NCI-H2196 treated with DMSO at 0.1 percent for 48 hours (cell line): ENCODE measurements around the gene CHD3.

Experiments used
- DNase-seq: peaks from one replicate; lab custom pipeline; 2025; ENCODE audit not compliant: unreplicated experiment; lab: John Stamatoyannopoulos, UW

Gene CHD3

DNA sequence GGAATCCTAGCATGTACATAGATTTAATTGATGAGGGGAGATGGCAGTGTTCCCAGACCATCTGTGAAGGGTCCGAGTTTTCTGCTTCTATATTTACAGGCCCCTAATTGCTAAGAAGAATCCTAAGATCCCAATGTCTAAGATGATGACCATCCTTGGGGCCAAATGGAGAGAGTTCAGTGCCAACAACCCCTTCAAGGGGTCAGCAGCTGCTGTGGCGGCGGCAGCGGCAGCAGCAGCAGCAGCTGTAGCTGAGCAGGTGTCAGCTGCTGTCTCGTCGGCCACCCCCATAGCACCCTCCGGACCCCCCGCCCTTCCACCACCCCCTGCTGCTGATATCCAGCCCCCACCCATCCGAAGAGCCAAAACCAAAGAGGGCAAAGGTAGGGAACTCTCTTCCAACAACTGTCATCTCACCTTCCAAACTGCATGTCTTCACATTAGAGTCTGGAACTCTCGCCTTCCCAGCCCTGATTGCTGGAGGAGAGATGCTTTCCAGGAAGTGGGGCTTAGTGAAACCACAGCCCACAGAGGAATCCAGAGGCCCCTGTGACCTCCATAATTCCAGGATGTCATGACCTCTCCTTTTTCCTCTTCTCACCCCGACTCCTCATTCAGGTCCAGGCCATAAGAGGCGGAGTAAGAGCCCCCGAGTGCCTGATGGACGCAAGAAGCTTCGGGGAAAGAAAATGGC is 4.7 kb downstream of the CHD3 start:
- DNase-seq = no peak

DNA sequence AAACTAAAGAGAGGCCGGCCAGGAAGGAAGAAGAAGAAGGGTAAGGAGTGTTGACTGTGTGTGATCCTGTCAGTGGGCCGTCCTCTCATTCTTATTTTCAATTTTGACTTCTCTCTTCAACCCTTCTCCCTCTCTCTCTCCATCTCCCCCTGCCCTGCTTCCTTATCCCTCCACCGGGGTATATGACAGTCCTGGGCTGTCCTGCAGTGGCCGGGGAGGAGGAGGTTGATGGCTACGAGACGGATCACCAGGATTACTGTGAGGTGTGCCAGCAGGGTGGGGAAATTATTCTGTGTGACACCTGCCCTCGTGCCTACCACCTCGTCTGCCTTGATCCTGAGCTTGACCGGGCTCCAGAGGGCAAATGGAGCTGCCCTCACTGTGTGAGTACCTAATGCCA is 5.6 kb downstream of the CHD3 start:
- DNase-seq = no peak

DNA sequence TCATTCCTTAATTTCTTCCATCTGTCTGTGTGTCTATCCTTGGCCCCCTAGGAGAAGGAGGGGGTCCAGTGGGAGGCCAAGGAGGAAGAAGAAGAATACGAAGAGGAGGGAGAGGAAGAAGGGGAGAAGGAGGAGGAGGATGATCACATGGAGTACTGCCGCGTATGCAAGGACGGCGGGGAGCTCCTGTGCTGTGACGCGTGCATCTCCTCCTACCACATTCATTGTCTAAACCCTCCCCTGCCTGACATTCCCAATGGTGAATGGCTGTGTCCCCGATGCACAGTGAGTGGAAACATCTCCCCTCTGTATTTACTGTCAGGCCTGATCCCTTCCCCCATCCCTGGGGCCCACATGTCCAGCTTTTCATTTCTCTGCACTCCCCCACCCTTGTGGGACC is 6.3 kb downstream of the CHD3 start:
- no peak for DNase-seq

DNA sequence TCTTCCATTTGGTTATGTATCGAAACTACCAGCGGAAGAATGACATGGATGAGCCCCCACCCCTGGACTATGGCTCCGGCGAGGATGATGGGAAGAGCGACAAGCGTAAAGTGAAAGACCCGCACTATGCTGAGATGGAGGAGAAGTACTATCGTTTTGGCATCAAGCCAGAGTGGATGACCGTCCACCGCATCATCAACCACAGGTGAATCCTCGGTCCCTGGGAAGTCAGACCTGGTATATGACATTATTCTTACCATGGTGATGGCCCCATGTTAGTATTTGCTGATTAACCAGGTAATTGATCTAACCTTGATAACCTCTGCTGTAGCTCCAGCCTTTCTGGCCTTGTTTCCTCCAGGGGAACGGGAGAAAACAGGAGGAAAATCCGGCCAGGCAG is 8.5 kb downstream of the CHD3 start:
- no peak for DNase-seq

DNA sequence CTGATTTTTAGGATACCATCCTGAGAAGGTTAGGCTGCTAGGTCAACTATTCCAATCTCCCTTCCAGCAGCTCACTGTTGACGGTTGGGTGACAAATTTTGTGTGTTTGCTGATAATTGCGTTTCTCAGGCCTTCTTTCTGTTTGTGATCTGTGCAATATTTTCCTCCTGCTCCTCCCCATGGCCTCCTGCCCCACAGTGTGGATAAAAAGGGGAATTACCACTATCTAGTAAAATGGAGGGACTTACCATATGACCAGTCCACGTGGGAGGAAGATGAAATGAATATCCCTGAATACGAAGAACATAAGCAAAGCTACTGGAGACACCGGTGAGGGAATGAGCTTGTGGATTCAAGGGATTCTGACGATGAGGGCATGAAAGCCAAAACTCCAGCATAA is 9.2 kb downstream of the CHD3 start:
- DNase-seq = no peak

DNA sequence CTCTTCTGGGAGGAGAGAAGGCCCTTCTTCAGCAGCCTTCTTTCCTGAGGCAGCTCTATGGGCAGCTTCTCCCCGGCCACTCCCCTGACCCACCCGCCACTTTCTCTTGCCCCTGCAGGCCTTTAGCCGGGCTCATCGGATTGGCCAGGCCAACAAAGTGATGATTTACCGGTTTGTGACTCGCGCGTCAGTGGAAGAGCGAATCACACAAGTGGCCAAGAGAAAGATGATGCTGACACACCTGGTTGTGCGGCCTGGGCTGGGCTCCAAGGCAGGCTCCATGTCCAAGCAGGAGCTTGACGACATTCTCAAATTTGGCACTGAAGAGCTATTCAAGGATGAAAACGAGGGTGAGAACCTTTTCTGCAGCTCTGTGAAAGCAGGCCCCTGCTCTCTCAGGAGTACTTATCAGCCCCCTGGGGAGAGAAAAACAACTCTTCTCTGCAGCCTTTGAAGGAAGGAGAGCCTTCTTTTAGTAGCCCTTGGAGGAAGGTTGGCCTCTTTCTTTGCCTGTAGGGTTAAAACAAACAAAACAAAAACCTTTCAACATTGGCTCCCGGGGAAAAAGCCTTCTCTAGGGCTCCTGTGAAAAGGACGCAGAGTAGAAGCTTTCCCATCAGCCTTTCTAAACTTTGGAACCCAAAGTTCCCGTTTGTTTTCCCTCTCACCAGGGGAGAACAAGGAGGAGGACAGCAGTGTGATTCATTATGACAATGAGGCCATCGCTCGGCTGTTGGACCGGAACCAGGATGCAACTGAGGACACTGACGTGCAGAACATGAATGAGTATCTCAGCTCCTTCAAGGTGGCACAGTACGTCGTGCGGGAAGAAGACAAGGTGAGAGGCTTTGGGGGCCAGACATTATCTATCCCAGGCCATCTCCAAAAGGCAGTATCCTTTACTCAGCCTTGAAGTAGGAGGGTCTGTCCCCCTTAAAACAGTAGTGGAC is 14.8 kb downstream of the CHD3 start:
- no peak for DNase-seq

DNA sequence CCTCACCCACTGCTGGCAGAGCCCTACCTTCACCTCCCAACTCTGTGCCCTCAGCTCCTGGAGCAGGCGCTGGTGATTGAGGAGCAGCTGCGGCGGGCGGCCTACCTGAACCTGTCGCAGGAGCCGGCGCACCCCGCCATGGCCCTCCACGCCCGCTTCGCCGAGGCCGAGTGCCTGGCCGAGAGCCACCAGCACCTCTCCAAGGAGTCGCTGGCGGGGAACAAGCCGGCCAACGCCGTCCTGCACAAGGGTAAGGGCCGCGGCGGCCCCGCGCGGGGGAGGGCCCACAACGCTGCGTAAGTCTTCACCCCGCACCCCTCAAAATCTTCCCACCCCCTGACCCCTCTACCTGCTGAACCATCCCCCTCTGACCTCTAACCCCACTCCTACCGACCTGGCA is 20.5 kb downstream of the CHD3 start:
- no peak for DNase-seq

DNA sequence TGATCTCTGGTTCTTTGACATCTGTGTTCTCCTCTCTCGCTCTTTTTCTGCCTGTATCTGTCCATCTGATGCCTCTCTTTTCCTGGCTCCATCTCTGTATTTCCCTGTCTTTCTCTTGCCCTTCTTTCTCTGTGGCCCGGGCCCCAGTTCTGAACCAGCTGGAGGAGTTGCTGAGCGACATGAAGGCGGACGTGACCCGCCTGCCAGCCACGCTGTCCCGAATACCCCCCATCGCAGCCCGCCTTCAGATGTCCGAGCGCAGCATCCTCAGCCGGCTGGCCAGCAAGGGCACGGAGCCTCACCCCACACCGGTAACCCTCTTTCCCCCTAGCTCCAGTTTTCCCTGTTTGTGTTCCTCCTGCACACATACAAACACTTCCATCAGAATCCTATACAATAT is 21.7 kb downstream of the CHD3 start:
- DNase-seq = no peak

DNA sequence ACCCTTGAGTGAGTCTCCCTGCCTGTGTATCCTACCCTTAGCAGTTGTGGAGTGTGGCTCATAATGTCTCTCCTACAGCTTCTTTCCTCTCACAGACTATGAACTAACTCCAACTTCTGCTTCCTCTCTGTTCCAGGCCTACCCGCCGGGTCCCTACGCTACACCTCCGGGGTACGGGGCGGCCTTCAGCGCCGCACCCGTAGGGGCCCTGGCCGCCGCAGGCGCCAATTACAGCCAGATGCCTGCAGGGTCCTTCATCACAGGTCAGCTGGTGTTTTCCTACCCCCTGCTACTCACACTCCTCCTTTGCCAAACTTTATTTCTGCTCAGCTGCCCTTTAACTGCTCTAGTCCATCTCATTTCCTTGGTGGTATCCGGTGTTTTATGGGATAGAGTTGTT is 22.1 kb downstream of the CHD3 start:
- DNase-seq = no peak

DNA sequence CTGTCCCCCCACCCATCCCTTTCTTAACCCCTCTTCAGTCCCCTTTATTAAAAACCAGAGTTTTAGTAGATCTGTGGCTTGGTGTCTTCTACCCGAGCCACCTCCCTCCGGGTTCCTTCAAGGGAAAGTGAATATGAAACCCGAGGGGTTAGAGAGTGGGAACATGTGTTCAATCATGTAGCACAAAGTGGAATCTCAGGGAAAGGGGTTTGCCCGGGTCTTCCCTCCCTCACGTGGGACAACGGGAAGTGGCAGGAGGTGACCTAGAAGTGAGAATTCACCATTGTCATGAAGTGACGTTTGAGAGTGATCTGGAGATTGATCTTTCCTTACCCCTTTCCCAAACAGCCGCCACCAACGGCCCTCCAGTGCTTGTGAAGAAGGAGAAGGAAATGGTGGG is 22.5 kb downstream of the CHD3 start:
- DNase-seq = no peak

DNA sequence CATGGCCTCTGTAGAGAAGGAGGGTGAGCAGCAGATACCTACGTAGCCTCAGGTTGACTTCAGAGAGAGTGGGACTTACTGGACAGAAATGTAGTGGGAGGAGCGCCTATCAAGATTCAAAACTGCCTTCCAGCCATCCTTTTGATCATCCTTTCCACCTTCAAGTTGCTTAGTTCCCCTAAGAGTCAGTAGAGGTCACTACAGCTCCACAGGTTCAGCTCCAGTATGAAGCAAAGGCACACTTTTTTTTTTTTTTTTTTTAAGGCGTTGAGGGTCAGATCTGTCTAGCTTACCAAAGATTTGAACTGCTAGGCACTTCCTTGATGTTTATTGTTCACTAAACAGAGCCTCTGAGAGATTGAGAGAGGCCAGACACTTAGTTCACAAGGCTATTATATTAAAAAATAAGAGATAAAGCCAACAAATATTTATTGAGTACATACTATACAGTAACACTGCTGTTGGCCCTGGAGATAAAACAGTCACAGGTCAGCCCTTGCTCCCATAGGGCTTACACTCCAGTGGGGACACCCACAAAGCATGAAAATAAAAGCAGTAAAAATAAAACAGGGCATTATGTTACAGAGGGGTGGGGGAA is 24.4 kb downstream of the CHD3 start:
- DNase-seq = no peak

DNA sequence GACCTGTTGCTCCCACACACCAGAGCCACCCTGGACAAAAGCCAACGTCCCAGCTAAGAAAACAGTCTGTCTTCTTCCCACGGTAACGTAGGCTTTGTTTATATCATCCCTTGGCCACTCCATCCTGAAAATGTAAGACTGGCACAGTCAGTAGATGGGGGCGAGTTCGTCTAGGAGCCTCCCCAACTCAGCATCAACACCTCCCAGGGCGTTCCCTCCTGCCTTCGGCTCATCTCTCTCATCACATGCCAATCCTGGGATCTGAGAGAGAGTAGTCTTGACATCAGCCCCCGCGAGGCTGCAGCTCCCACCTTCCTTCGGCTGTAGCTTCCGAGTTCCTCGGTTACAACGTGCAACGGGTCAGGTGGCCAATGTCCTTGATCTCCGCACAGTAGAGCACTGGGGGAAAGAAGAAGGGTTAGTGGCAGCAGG is 26.6 kb downstream of the CHD3 start:
- no peak for DNase-seq

DNA sequence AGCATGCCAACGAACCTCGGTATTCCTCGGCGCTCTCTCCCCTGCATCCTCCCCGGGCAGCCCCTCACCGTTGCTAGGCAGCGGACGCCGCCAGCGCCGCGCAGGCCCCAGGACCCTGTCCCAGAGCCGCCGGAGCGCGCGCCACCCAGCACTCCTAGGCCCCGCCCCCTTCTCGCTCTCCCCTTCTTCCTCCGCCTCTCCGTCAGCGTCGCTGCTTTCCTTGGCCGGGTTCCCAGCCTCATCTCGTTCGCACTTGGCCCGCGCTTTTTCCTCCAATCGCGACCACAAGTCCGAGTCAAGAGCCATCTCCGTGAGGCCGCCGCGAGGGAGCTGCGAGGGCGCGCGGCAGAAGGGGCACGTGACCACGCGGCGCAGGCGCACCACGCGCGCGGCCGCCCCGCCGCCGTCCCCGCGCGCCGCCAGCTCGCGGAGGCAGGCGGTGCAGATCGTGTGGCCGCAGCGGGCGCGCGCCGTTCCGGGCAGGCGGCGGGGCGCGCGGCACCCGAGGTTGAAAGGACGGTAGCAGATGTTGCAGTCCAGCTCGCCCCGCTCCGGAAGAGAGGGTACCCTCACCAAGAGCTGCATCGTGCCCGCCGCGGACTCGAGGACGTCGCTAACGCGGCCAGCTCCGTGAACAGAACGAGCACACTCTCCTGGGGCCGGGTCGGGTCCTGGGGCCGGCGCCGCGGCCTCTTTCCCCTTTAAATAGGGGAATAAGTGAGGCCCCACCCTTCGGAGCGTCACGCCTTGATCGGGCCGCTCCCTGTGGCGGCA is 27.2 kb downstream of the CHD3 start, which contains the start of gene RNF227:
RNF227 (minus strand) TSS at position 679 of the 774 bp plus-strand sequence; CDS start at position 585, 94 bp downstream.
- DNase-seq = peak; percentile 80

DNA sequence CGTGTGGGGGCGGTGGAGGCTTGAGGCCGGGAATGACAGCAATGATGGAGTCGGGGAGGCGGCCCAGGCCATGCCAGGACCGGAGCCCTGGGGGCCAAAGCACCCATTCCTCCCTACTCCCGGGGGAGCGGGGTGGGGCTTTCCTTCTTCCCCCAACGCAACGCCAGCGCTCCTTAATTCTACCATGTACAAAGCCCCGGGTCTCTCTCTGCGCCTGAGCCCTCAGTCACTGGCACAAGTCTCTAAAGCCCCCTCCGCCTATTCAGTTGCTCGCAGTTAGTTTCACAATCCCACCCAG is 27.7 kb downstream of the CHD3 start:
- DNase-seq = no peak

DNA sequence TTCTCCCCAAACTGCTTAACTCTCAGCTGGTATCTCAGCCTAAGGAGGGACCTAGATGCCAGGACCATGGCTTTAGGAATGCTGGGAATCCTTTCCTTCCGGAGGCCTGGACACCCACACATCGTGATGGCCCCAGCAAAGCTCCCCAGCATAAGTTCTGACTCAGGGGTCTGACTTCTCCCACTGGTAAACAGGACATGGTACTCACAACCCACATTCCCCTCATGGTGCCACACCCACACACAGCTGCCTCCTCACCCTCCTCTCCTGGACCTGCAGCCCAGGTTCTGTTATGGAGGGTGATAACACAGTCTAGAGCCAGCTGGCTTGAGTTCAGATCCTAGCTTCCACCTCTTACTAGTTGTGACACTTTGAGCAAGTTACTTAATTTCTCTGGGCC is 28.2 kb downstream of the CHD3 start:
- no peak for DNase-seq

DNA sequence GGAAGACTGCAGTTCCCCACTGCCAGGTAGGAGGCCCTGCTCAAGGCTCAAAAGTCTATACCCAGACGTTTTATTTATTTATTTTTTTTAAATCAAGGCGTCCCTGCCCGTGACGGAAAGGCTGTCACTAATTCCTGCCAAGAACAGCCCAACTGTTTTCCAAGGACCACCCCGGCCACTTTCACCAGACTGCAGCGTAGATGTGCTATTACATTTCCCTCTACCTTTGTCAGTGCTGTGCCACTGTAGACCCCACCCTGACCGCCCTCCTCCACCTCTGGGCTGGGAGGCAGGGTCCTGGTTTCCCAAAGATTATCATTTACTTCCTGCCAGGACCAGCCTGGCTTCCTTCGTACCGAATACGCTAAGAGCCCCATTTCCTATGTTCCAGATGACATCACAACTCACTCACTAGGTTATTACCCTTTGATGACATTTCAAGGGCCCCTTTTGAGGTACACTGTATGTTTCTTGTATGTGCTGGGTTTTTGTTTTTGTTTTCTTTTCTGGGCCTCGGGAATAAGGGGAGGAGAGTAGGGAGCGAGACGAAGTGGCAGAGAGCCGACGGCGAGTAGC is 33.8 kb downstream of the CHD3 start:
- no peak for DNase-seq

DNA sequence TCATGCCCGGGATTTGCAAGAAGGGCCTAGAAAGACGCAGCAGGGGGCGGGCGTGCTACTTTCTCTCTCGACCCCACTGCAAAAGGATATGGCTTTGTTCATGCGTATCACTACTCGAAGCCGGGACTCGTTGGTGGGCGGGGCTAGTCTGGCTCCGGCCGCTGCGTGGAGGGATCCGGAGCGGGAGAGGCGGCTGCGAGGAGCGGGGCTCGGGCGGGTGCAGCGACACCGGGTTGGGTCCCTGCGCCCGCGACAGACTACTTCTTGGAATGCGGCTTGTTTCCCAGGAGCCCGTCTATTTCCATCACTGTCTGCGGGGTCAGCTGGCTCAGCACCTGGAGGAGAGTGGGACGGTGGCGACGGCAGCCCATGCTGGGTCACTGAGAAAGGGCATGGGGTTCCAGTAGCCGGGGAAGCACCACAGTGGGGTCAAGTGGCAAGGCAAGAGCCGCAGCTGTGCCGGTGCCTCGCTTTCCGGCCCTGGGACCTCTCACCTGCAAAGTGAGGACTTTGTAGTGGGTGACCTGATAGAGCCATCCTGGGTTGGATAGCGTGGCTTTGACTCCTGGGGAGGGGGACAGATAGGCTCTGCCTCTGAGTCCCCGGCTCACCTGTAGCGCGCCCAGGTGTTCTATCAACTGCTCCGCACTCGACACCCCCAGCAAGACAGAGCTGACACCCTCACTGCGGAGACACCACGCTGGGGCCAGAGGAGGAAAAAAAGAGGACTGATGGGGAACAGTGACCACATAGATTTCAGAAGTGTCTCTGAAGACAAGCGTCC is 34.4 kb downstream of the CHD3 start:
- peak; percentile 38 for DNase-seq

DNA sequence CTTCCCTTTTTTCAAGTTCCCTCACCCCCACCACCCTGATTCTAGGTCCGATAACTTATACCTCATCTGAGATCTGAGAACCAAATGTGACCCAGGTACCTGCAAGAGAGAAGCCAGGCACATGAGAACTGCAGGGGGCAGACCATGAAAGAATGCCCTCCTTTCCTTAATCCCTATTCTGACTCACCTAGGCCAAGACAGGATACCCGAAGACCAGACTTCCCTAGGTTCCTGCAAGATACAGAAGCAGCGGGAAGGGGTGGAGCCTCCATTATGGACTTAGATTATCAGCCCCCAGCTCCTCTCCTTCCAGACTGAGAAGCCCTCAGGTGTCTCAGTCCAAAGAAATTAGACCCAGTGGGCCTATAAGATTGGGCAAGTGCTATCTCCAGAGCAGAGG is 39.0 kb downstream of the CHD3 start:
- DNase-seq = no peak

DNA sequence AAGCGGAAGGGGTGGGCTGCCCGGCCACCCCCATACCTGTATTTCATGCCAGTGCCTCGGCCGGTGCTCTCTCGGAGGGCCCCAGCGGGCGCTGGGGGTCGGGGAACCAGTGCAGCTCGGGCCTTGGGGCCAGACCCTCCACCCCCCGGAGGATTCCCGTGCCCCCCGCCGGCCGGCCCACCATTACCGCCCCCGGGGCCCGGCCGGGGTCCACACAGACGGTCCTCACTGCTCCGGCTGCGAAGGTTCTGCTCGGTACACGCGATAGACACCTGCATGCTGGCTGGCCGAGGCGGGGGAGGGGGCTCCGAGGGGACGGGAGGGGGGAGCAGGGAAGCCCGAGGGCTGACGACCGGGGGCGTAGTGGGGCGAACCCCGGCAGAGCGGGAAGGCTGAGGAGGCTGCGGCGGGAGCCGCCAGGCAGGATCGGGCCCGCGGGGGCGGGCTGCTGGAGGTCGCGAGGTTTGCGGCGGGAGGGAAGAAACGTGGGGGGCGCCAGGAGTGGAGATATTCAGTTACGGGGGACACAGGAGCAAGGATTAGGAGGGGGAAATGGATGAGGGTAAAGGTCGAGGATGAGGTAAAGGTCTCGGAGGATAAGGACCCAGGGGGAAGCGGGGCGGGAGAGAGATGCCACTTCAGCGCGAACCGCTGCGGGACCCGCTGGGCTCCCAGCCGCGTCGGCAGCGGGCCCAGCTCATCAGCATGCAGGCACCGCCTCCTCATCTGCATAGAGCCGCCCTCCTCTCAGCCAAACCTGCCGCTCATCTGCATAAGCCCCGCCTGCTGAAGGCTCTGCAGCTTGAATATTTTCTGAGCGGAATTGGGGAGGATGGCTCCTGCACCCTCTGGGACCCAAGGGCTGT is 40.8 kb downstream of the CHD3 start, which contains the start of gene KCNAB3:
KCNAB3 (minus strand) TSS at position 699 of the 866 bp plus-strand sequence; CDS start at position 278, 421 bp downstream.
- DNase-seq = no peak
